ENCODE data around the gene OR2T11. TPM values are rescaled to one million over a fixed set of nuclear protein-coding genes. Genes with fewer than 3 reads are reported as not detected.
"Not testable (repeated sequence)": the region's sequence is repeated elsewhere in the genome, so short reads cannot be mapped to it uniquely, and the experiment has no call there.

Gene OR2T11
- total RNA-seq, 1 donor from 2014 or later, result not detected

GRCh38 chr1:248585266-248585665 is 49.6 kb downstream of the OR2T11 start:
- Histone ChIP-seq H3K9ac (ENCODE audit: low read length) (no peak overlapping the region), H4K20me1 (ENCODE audit: insufficient read depth, low read length) (no peaks in the 10 kb centered on the region), H3K4me1 (ENCODE audit: insufficient read depth, low read length) (no peaks in the 10 kb centered on the region), H3K27me3 (ENCODE audit: insufficient read depth, low read length) (no peaks in the 10 kb centered on the region), H3K9me3 (ENCODE audit: insufficient read depth, low read depth, low read length) (no peaks in the 10 kb centered on the region), H2AFZ (ENCODE audit: low read depth, low read length) (no peak overlapping the region), H3K4me2 (ENCODE audit: low read length) (no peak overlapping the region), H3K36me3 (ENCODE audit: insufficient read depth, low read length) (no peaks in the 10 kb centered on the region), H3K27ac (ENCODE audit: low read depth, low read length) (no peak overlapping the region), H3K79me2 (ENCODE audit: insufficient read depth, low read length) (no peaks in the 10 kb centered on the region), H3K4me3 (ENCODE audit: insufficient read depth, low read depth, low read length) (no peak overlapping the region)
- Mint-ChIP-seq H3K4me3 (ENCODE audit: unreplicated experiment) (no peak overlapping the region), H3K27me3 (ENCODE audit: low read depth, unreplicated experiment) (no peaks in the 10 kb centered on the region), H3K4me1 (ENCODE audit: low read depth, unreplicated experiment) (no peaks in the 10 kb centered on the region), H3K27ac (ENCODE audit: unreplicated experiment) (no peak overlapping the region), H3K9me3 (ENCODE audit: unreplicated experiment) (peaks cover 2% of the 10 kb centered on the region), H3K36me3 (ENCODE audit: low read depth, unreplicated experiment) (no peaks in the 10 kb centered on the region)
- DNase-seq (ENCODE audit: low read depth), result no peak
- TF ChIP-seq, protein P1, sequence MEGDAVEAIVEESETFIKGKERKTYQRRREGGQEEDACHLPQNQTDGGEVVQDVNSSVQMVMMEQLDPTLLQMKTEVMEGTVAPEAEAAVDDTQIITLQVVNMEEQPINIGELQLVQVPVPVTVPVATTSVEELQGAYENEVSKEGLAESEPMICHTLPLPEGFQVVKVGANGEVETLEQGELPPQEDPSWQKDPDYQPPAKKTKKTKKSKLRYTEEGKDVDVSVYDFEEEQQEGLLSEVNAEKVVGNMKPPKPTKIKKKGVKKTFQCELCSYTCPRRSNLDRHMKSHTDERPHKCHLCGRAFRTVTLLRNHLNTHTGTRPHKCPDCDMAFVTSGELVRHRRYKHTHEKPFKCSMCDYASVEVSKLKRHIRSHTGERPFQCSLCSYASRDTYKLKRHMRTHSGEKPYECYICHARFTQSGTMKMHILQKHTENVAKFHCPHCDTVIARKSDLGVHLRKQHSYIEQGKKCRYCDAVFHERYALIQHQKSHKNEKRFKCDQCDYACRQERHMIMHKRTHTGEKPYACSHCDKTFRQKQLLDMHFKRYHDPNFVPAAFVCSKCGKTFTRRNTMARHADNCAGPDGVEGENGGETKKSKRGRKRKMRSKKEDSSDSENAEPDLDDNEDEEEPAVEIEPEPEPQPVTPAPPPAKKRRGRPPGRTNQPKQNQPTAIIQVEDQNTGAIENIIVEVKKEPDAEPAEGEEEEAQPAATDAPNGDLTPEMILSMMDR (IDR thresholded peaks at IDR 0.05; ENCODE audit: insufficient read depth, low read depth, low read length), result no peak
- no peak for TF ChIP-seq EZH2 (IDR thresholded peaks at IDR 0.05; ENCODE audit: insufficient read depth, low read length)
- no peak for FAIRE-seq

- Mint-ChIP-seq H3K4me1 (ENCODE audit: low read depth, unreplicated experiment) (no peaks in the 10 kb centered on the region), H3K27me3 (ENCODE audit: low read depth, unreplicated experiment) (no peaks in the 10 kb centered on the region), H3K36me3 (ENCODE audit: low read depth, unreplicated experiment) (no peaks in the 10 kb centered on the region), H3K27ac (ENCODE audit: unreplicated experiment) (no peak overlapping the region), H3K9me3 (ENCODE audit: unreplicated experiment) (peaks cover 7% of the 10 kb centered on the region), H3K4me3 (ENCODE audit: unreplicated experiment) (no peak overlapping the region)
- H4K20me1 ChIP-seq (ENCODE audit: insufficient read depth, low read length), result no peaks in the 10 kb centered on the region
- no peaks in the 10 kb centered on the region for H3K4me1 ChIP-seq (ENCODE audit: insufficient read depth, low read length)
- H3K27ac ChIP-seq (ENCODE audit: low read depth, low read length), result no peak overlapping the region
- H3K4me3 ChIP-seq (ENCODE audit: insufficient read depth, low read depth, low read length), result no peak overlapping the region
- FAIRE-seq (no peak), DNase-seq (ENCODE audit: low read depth) (no peak)
- TF ChIP-seq, protein P1 (IDR thresholded peaks at IDR 0.05; ENCODE audit: insufficient read depth, low read depth, low read length), result no peak
- TF ChIP-seq EZH2 (IDR thresholded peaks at IDR 0.05; ENCODE audit: insufficient read depth, low read length), result no peak
- no peaks in the 10 kb centered on the region for H3K79me2 ChIP-seq (ENCODE audit: insufficient read depth, low read length)
- no peak overlapping the region for H3K9ac ChIP-seq (ENCODE audit: low read length)
- H3K27me3 ChIP-seq (ENCODE audit: insufficient read depth, low read length), result no peaks in the 10 kb centered on the region
- H2AFZ ChIP-seq (ENCODE audit: low read depth, low read length), result no peak overlapping the region
- no peaks in the 10 kb centered on the region for H3K36me3 ChIP-seq (ENCODE audit: insufficient read depth, low read length)
- no peak overlapping the region for H3K4me2 ChIP-seq (ENCODE audit: low read length)
- H3K9me3 ChIP-seq (ENCODE audit: insufficient read depth, low read depth, low read length), result no peaks in the 10 kb centered on the region
Observed at GRCh38 chr1:248576260-248576980, 58.5 kb downstream of the OR2T11 start.

GRCh38 chr1:248574657-248575056 is 60.2 kb downstream of the OR2T11 start, which contains the start of gene OR2T34:
Gene OR2T34, minus strand, starts transcription at chr1:248574757. Its CDS starts 0 bp downstream, at chr1:248574757.
- not testable (repeated sequence) for FAIRE-seq

GRCh38 chr1:248573856-248574255 is 61.0 kb downstream of the OR2T11 start:
- not testable (repeated sequence) for H3K27ac Mint-ChIP-seq (ENCODE audit: unreplicated experiment); H3K27me3 ChIP-seq (ENCODE audit: insufficient read depth, low read length); H4K20me1 ChIP-seq (ENCODE audit: insufficient read depth, low read length); H3K27ac ChIP-seq (ENCODE audit: low read depth, low read length); H3K4me2 ChIP-seq (ENCODE audit: low read length); H3K27me3 Mint-ChIP-seq (ENCODE audit: low read depth, unreplicated experiment); H3K9me3 Mint-ChIP-seq (ENCODE audit: unreplicated experiment); FAIRE-seq; H3K4me1 Mint-ChIP-seq (ENCODE audit: low read depth, unreplicated experiment); H3K9ac ChIP-seq (ENCODE audit: low read length); H3K36me3 Mint-ChIP-seq (ENCODE audit: low read depth, unreplicated experiment); H3K4me3 ChIP-seq (ENCODE audit: insufficient read depth, low read depth, low read length); H3K9me3 ChIP-seq (ENCODE audit: insufficient read depth, low read depth, low read length); H3K79me2 ChIP-seq (ENCODE audit: insufficient read depth, low read length); H3K4me1 ChIP-seq (ENCODE audit: insufficient read depth, low read length); H3K4me3 Mint-ChIP-seq (ENCODE audit: unreplicated experiment); H3K36me3 ChIP-seq (ENCODE audit: insufficient read depth, low read length); H2AFZ ChIP-seq (ENCODE audit: low read depth, low read length); DNase-seq (ENCODE audit: low read depth)

More at GRCh38 chr1:248574657-248575056, 60.2 kb downstream of the OR2T11 start, which contains the start of gene OR2T34:
- H3K9ac ChIP-seq (ENCODE audit: low read length); H3K27ac Mint-ChIP-seq (ENCODE audit: unreplicated experiment); H3K9me3 ChIP-seq (ENCODE audit: insufficient read depth, low read depth, low read length); H3K36me3 ChIP-seq (ENCODE audit: insufficient read depth, low read length); H3K27me3 Mint-ChIP-seq (ENCODE audit: low read depth, unreplicated experiment); H3K27ac ChIP-seq (ENCODE audit: low read depth, low read length); H3K27me3 ChIP-seq (ENCODE audit: insufficient read depth, low read length); H3K79me2 ChIP-seq (ENCODE audit: insufficient read depth, low read length); H2AFZ ChIP-seq (ENCODE audit: low read depth, low read length); H3K4me3 ChIP-seq (ENCODE audit: insufficient read depth, low read depth, low read length); DNase-seq (ENCODE audit: low read depth); H3K4me3 Mint-ChIP-seq (ENCODE audit: unreplicated experiment); H3K4me2 ChIP-seq (ENCODE audit: low read length); H3K4me1 ChIP-seq (ENCODE audit: insufficient read depth, low read length); H3K4me1 Mint-ChIP-seq (ENCODE audit: low read depth, unreplicated experiment); H3K9me3 Mint-ChIP-seq (ENCODE audit: unreplicated experiment); H3K36me3 Mint-ChIP-seq (ENCODE audit: low read depth, unreplicated experiment); H4K20me1 ChIP-seq (ENCODE audit: insufficient read depth, low read length): not testable (repeated sequence)

Data from astrocyte (in vitro differentiated cells and primary cell).